NOMO-1 treated with dmso at 0.1 percent for 144 hours (cell line): ENCODE measurements around the gene WDR46.
"Not testable (repeated sequence)": the region's sequence is repeated elsewhere in the genome, so short reads cannot be mapped to it uniquely, and the experiment has no call there.

Experiments
- DNase-seq: peaks from one replicate; lab custom pipeline; 2025; ENCODE audit not compliant: unreplicated experiment; lab: John Stamatoyannopoulos, UW

Gene WDR46

GRCh38 chr6:33271117-33271467, 17.9 kb downstream of the WDR46 start:
- DNase-seq, result no peak

- DNase-seq, result no peak
Observed at GRCh38 chr6:33264015-33264414, 25.0 kb downstream of the WDR46 start.

- DNase-seq, result not testable (repeated sequence)
Observed at GRCh38 chr6:33262490-33262889, 26.5 kb downstream of the WDR46 start.

- DNase-seq, result no peak
Observed at GRCh38 chr6:33259032-33259431, 30.0 kb downstream of the WDR46 start.

- no peak for DNase-seq
Observed at GRCh38 chr6:33254591-33254990, 34.4 kb downstream of the WDR46 start.

- DNase-seq, result no peak
Observed at GRCh38 chr6:33252759-33253158, 36.3 kb downstream of the WDR46 start.

- DNase-seq, result no peak
Observed at GRCh38 chr6:33251395-33252012, 37.5 kb downstream of the WDR46 start.

- no peak for DNase-seq
Observed at GRCh38 chr6:33250731-33251130, 38.3 kb downstream of the WDR46 start.

- DNase-seq, result no peak
Observed at GRCh38 chr6:33249732-33250630, 39.1 kb downstream of the WDR46 start.

- DNase-seq, result peak; percentile 99
Observed at GRCh38 chr6:33248932-33249731, 39.9 kb downstream of the WDR46 start.

- no peak for DNase-seq
Observed at GRCh38 chr6:33248643-33248931, 40.5 kb downstream of the WDR46 start.

GRCh38 chr6:33247977-33248642, 40.9 kb downstream of the WDR46 start:
- DNase-seq, result peak; percentile 66

GRCh38 chr6:33243476-33243875, 45.6 kb downstream of the WDR46 start:
- no peak for DNase-seq

- DNase-seq, result no peak
Observed at GRCh38 chr6:33241968-33242367, 47.1 kb downstream of the WDR46 start.

GRCh38 chr6:33237741-33238140, 51.3 kb downstream of the WDR46 start:
- no peak for DNase-seq

GRCh38 chr6:33236852-33237251, 52.2 kb downstream of the WDR46 start:
- DNase-seq, result no peak

GRCh38 chr6:33236328-33236727, 52.7 kb downstream of the WDR46 start:
- no peak for DNase-seq

GRCh38 chr6:33235221-33235634, 53.8 kb downstream of the WDR46 start:
- DNase-seq, result no peak
